ENCODE measurements around the gene DNAH14. TPM values are rescaled to one million over a fixed set of nuclear protein-coding genes. Genes with fewer than 3 reads are reported as not detected.

Gene DNAH14
- total and polyA plus RNA-seq, 2 experiments from 2014 or later: 55.3 to 80.2 TPM

- no peak for TF ChIP-seq EZH2 (IDR thresholded peaks at IDR 0.05; ENCODE audit: low read depth, unreplicated experiment)
Observed at GRCh38 chr1:225366552-225366951, 437.1 kb downstream of the DNAH14 start (continued).

GRCh38 chr1:225368036-225368552, 438.6 kb downstream of the DNAH14 start:
- H3K27ac ChIP-seq (ENCODE audit: low read depth): no peak overlapping the region
- H3K79me2 ChIP-seq (replicated peaks; ENCODE audit: insufficient read depth): no peaks in the 10 kb centered on the region
- ATAC-seq (no peak), DNase-seq (ENCODE audit: low spot score) (no peak)
- H3K4me3 Mint-ChIP-seq: no peak overlapping the region
- no peak overlapping the region for H3K27ac Mint-ChIP-seq
- H3K27me3 ChIP-seq (ENCODE audit: insufficient read depth): peaks cover 56% of the 10 kb centered on the region
- H3K4me3 ChIP-seq: no peak overlapping the region
- no peaks in the 10 kb centered on the region for H3K4me1 Mint-ChIP-seq
- no peaks in the 10 kb centered on the region for H3K36me3 ChIP-seq (ENCODE audit: insufficient read depth)
- TF ChIP-seq CTCF (conservative IDR thresholded peaks at IDR 0.05; ENCODE audit: low read depth in 2 of 2) (no peak), EZH2phosphoT487 (IDR thresholded peaks at IDR 0.05; ENCODE audit: unreplicated experiment) (no peak), POLR2AphosphoS5 (IDR thresholded peaks at IDR 0.05; ENCODE audit: low read depth) (no peak), EZH2 (IDR thresholded peaks at IDR 0.05; ENCODE audit: low read depth, unreplicated experiment) (no peak), ZNF114 (CRISPR knock-in tag; IDR thresholded peaks at IDR 0.05) (no peak)
- H3K4me1 ChIP-seq (ENCODE audit: insufficient read depth): no peaks in the 10 kb centered on the region
- H4K20me1 ChIP-seq (replicated peaks; ENCODE audit: insufficient read depth): no peaks in the 10 kb centered on the region
- H3K36me3 Mint-ChIP-seq (ENCODE audit: low read depth): no peaks in the 10 kb centered on the region
- peaks cover 15% of the 10 kb centered on the region for H3K27me3 Mint-ChIP-seq (ENCODE audit: insufficient read depth, low read depth, poor library complexity)
- H3K9me2 ChIP-seq (ENCODE audit: insufficient read depth): no peaks in the 10 kb centered on the region
- H2AFZ ChIP-seq: no peak overlapping the region
- H3K9me3 Mint-ChIP-seq: no peaks in the 10 kb centered on the region
- no peaks in the 10 kb centered on the region for H3F3A ChIP-seq (replicated peaks; ENCODE audit: low read depth)
- H3K4me2 ChIP-seq: no peak overlapping the region

- no peak for DNase-seq (ENCODE audit: low spot score)
- Histone ChIP-seq H3K27ac (ENCODE audit: low read depth) (no peak overlapping the region), H4K20me1 (replicated peaks; ENCODE audit: insufficient read depth) (no peaks in the 10 kb centered on the region), H3F3A (replicated peaks; ENCODE audit: low read depth) (no peaks in the 10 kb centered on the region), H3K79me2 (replicated peaks; ENCODE audit: insufficient read depth) (no peaks in the 10 kb centered on the region), H3K36me3 (ENCODE audit: insufficient read depth) (no peaks in the 10 kb centered on the region), H3K4me1 (ENCODE audit: insufficient read depth) (no peaks in the 10 kb centered on the region), H3K4me3 (no peak overlapping the region), H2AFZ (no peak overlapping the region), H3K4me2 (no peak overlapping the region), H3K27me3 (ENCODE audit: insufficient read depth) (peaks cover 32% of the 10 kb centered on the region), H3K9me2 (ENCODE audit: insufficient read depth) (no peaks in the 10 kb centered on the region)
- Mint-ChIP-seq H3K36me3 (ENCODE audit: low read depth) (no peaks in the 10 kb centered on the region), H3K27me3 (ENCODE audit: insufficient read depth, low read depth, poor library complexity) (peaks cover 9% of the 10 kb centered on the region), H3K4me3 (no peak overlapping the region), H3K27ac (no peak overlapping the region), H3K9me3 (no peaks in the 10 kb centered on the region), H3K4me1 (no peaks in the 10 kb centered on the region)
- TF ChIP-seq CREB1 (CRISPR knock-in tag; IDR thresholded peaks at IDR 0.05; ENCODE audit: low read depth): no peak
- no peak for TF ChIP-seq EZH2phosphoT487 (IDR thresholded peaks at IDR 0.05; ENCODE audit: unreplicated experiment)
- no peak for TF ChIP-seq POLR2AphosphoS5 (IDR thresholded peaks at IDR 0.05; ENCODE audit: low read depth)
- TF ChIP-seq EZH2 (IDR thresholded peaks at IDR 0.05; ENCODE audit: low read depth, unreplicated experiment): no peak
- TF ChIP-seq JUNB (IDR thresholded peaks at IDR 0.05; ENCODE audit: unreplicated experiment): no peak
- no peak for TF ChIP-seq CTCF (conservative IDR thresholded peaks at IDR 0.05; ENCODE audit: low read depth in 2 of 2)
- no peak for TF ChIP-seq ZNF462 (CRISPR knock-in tag; IDR thresholded peaks at IDR 0.05)
- no peak for ATAC-seq
Observed at GRCh38 chr1:225371366-225372010, 442.0 kb downstream of the DNAH14 start.

Measured in GM23338 (cell line).